Common myeloid progenitor, CD34-positive (primary cell): Measurements from ENCODE around the gene FFAR3.
A peak's percentile ranks its signal among the peaks of the same experiment; 100 is the strongest.
"Not testable (repeated sequence)": the region's sequence is repeated elsewhere in the genome, so short reads cannot be mapped to it uniquely, and the experiment has no call there.

Source experiments
- CTCF ChIA-PET: fragments of 350-600 bp; sonication (Branson Sonifier 250); formaldehyde crosslinking; loops from one replicate; lab custom pipeline; 2021; ENCODE audit warnings: antibody characterized with exemption; lab: Charles Lee
- POLR2A ChIA-PET: fragments of 350-600 bp; sonication (Branson Sonifier 250); formaldehyde crosslinking; loops from one replicate; lab custom pipeline; 2021; ENCODE audit warnings: antibody characterized with exemption; lab: Charles Lee
- DNase-seq, 3 donors: peaks; one replicate each; pipeline versions ENCODE4 v3.0.0 to v3.0.0-alpha.2; 2013
- H3K27ac ChIP-seq, 2 experiments: 1 replicate in 1 of 2; 2 replicates in 1 of 2; pipeline ENCODE4 v1.7.0; 2013; ENCODE audit warnings: inconsistent platforms in 2 of 2, low read length in 2 of 2, mild to moderate bottlenecking in 2 of 2, low read depth in 1 of 2, moderate library complexity in 1 of 2; ENCODE audit not compliant: severe bottlenecking in 2 of 2, insufficient read depth in 1 of 2, poor library complexity in 1 of 2
- H3K27me3 ChIP-seq, 5 experiments: replicated peaks in 2 of 5; 1 replicate in 3 of 5; 2 replicates in 2 of 5; pipeline versions ENCODE4 v1.6.1 to v1.7.0; 2013; ENCODE audit warnings: low read length in 4 of 5, mild to moderate bottlenecking in 2 of 5, moderate library complexity in 2 of 5, inconsistent platforms in 1 of 5; ENCODE audit not compliant: insufficient read depth in 5 of 5, control insufficient read depth in 4 of 5
- H3K36me3 ChIP-seq, 4 experiments: 1 replicate in 2 of 4; 2 replicates in 2 of 4; pipeline versions ENCODE4 v1.6.1 to v1.7.0; 2013; ENCODE audit warnings: low read length in 3 of 4, control low read depth in 1 of 4, mild to moderate bottlenecking in 1 of 4; ENCODE audit not compliant: control insufficient read depth in 4 of 4, insufficient read depth in 4 of 4
- H3K4me1 ChIP-seq, 4 experiments: 1 replicate in 3 of 4; 2 replicates in 1 of 4; pipeline versions ENCODE4 v1.6.1 to v1.7.1; 2013; ENCODE audit warnings: low read length in 3 of 4, mild to moderate bottlenecking in 3 of 4, control low read depth in 1 of 4, inconsistent platforms in 1 of 4, moderate library complexity in 1 of 4; ENCODE audit not compliant: control insufficient read depth in 4 of 4, insufficient read depth in 4 of 4; ENCODE audit errors: control extremely low read depth in 1 of 4
- H3K4me3 ChIP-seq, 7 experiments: 1 replicate in 4 of 7; 2 replicates in 3 of 7; pipeline versions ENCODE4 v1.5.1 to v1.7.0; 2013; ENCODE audit warnings: mild to moderate bottlenecking in 7 of 7, low read length in 6 of 7, moderate library complexity in 6 of 7, inconsistent platforms in 2 of 7, low read depth in 2 of 7, control low read depth in 1 of 7; ENCODE audit not compliant: insufficient read depth in 4 of 7, control insufficient read depth in 1 of 7; ENCODE audit errors: extremely low read depth in 1 of 7
- H3K9me3 ChIP-seq, 5 experiments: 1 replicate in 4 of 5; 2 replicates in 1 of 5; pipeline versions ENCODE4 v1.6.1 to v1.7.1; 2013; ENCODE audit warnings: low read length in 4 of 5, mild to moderate bottlenecking in 2 of 5, inconsistent platforms in 1 of 5, low read depth in 1 of 5, moderate library complexity in 1 of 5; ENCODE audit not compliant: control insufficient read depth in 4 of 5, insufficient read depth in 2 of 5; ENCODE audit errors: control extremely low read depth in 1 of 5
- WGBS: methylation state at CpG from one replicate; pipeline ENCODE4 v1.1.5; 2013; ENCODE audit not compliant: insufficient coverage; 5-methylcytosine and 5-hydroxymethylcytosine counted together

Gene FFAR3

GRCh38 chr19:35370722-35371121 lies 12.5 kb downstream of the FFAR3 start, which contains the start of gene GPR42:
Gene GPR42 (plus strand): TSS chr19:35371068. CDS start chr19:35371360, 292 bp downstream.
- peaks cover 0 to 2% (median 0%) of the 10 kb centered on the region in 4 experiments for H3K4me1 ChIP-seq
- ChIA-PET POLR2A (no interaction called here), CTCF (no interaction called here)
- peaks cover 0 to 4% (median 0%) of the 10 kb centered on the region in 5 experiments for H3K27me3 ChIP-seq
- WGBS, result 97% methylated on average over 3 of the region's 8 CpGs
- H3K4me3 ChIP-seq, result no peak within 1 kb of the TSS
- H3K9me3 ChIP-seq, result peaks cover 0 to 8% (median 0%) of the 10 kb centered on the region in 5 experiments
- no peak within 1 kb of the TSS for H3K27ac ChIP-seq
- no peaks in the 10 kb centered on the region for H3K36me3 ChIP-seq
- DNase-seq, result no peak

DNA sequence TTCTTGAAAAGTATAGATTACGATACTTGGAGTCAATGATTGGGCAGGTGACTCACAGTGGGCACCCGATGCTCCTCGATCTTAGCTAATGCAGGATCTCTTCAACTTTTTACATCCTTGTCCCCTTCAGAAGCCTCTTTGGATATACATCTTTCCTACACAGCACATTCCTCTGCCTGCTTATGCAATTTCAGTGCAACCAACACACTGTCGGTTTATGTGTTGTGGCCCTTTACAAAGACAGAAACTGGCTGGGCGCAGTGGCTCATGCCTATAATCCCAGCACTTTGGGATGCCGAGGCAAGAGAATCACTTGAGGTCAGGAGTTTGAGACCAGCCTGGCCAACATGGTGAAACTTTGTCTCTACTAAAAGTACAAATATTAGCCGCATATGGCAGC lies 15.2 kb downstream of the FFAR3 start:
- Histone ChIP-seq H3K27ac (no peak overlapping the region), H3K9me3 (peaks cover 0 to 8% (median 0%) of the 10 kb centered on the region in 5 experiments), H3K36me3 (no peaks in the 10 kb centered on the region), H3K4me3 (no peak overlapping the region), H3K27me3 (peaks cover 0 to 2% (median 0%) of the 10 kb centered on the region in 5 experiments), H3K4me1 (no peaks in the 10 kb centered on the region)
- CTCF ChIA-PET, result interaction anchor here (1.5 kb wide), 1 partner anchor 118 kb away, joined by 3 read pairs; no protein-coding TSS in a partner anchor
- POLR2A ChIA-PET, result no interaction called here
- 95% methylated on average over 7 of the region's 7 CpGs for WGBS
- no peak for DNase-seq

- not testable (repeated sequence) for H3K27me3 ChIP-seq, H3K36me3 ChIP-seq, DNase-seq, H3K27ac ChIP-seq, H3K4me3 ChIP-seq, H3K4me1 ChIP-seq, H3K9me3 ChIP-seq
- ChIA-PET POLR2A (interaction anchor here (0.5 to 0.6 kb wide), 2 partner anchors 53 to 85 kb away, joined by 3 to 5 read pairs; no protein-coding TSS in a partner anchor), CTCF (interaction anchor here (0.9 to 1.5 kb wide), 3 partner anchors 21 to 118 kb away, joined by 3 read pairs; no protein-coding TSS in a partner anchor)
Observed at GRCh38 chr19:35374031-35374430, 15.8 kb downstream of the FFAR3 start.

GRCh38 chr19:35375505-35376307 lies 17.4 kb downstream of the FFAR3 start:
- 98% methylated on average over 9 of the region's 12 CpGs for WGBS

GRCh38 chr19:35377656-35378055 lies 19.4 kb downstream of the FFAR3 start:
- Histone ChIP-seq H3K4me3 (no peak overlapping the region), H3K27ac (no peak overlapping the region), H3K9me3 (no peaks in the 10 kb centered on the region), H3K36me3 (no peaks in the 10 kb centered on the region), H3K4me1 (no peaks in the 10 kb centered on the region), H3K27me3 (peaks cover 0 to 6% (median 3%) of the 10 kb centered on the region in 5 experiments)
- ChIA-PET CTCF (interaction anchor here (1.1 to 1.2 kb wide), 2 partner anchors 12 to 25 kb away, joined by 3 to 4 read pairs; no protein-coding TSS in a partner anchor), POLR2A (no interaction called here)
- no peak for DNase-seq
- 71% methylated on average over 1 of the region's 1 CpG for WGBS

More at GRCh38 chr19:35375505-35376307, 17.4 kb downstream of the FFAR3 start:
- ChIA-PET CTCF (interaction anchor here (1.2 to 1.4 kb wide), 2 partner anchors 12 to 73 kb away, joined by 3 read pairs; no protein-coding TSS in a partner anchor), POLR2A (no interaction called here)
- no peak overlapping the region for H3K27ac ChIP-seq
- H3K27me3 ChIP-seq, result peaks cover 0 to 6% (median 2%) of the 10 kb centered on the region in 5 experiments
- H3K4me1 ChIP-seq, result no peaks in the 10 kb centered on the region
- no peaks in the 10 kb centered on the region for H3K9me3 ChIP-seq
- no peak for DNase-seq
- no peak overlapping the region for H3K4me3 ChIP-seq
- H3K36me3 ChIP-seq, result no peaks in the 10 kb centered on the region

GRCh38 chr19:35378356-35378755 lies 20.1 kb downstream of the FFAR3 start:
- no peak for DNase-seq

DNA sequence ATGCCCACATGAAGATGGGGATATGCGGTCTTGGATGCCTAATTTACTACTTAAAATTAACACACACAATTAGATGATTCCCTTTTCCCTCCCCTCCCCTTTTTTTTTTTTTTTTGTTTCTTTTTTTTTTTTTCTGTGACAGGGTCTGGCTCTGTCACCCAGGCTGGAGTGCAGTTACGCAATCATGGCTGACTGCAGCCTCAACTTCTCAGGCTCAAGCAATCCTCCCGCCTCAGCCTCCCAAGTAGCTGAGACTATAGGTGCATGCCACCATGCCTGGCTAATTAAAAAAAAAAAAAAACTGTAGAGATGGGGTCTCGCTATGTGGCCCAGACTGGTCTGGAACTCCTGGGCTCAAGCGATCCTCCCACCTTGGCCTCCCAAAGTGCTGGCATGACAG lies 21.3 kb downstream of the FFAR3 start:
- CTCF ChIA-PET, result interaction anchor here (1.4 kb wide), 1 partner anchor 27 kb away, joined by 5 read pairs; no protein-coding TSS in a partner anchor

More at GRCh38 chr19:35378356-35378755, 20.1 kb downstream of the FFAR3 start:
- ChIA-PET POLR2A (no interaction called here), CTCF (interaction anchor here (0.7 to 1.4 kb wide), 3 partner anchors 13 to 86 kb away, joined by 4 to 5 read pairs (median 4); no protein-coding TSS in a partner anchor)
- Histone ChIP-seq H3K27ac (no peak overlapping the region), H3K4me1 (no peaks in the 10 kb centered on the region), H3K36me3 (no peaks in the 10 kb centered on the region), H3K27me3 (peaks cover 0 to 7% (median 3%) of the 10 kb centered on the region in 5 experiments), H3K9me3 (no peaks in the 10 kb centered on the region), H3K4me3 (no peak overlapping the region)
- WGBS, result 95% methylated on average over 3 of the region's 3 CpGs

More for the DNA sequence above, 21.3 kb downstream of the FFAR3 start:
- H3K4me1 ChIP-seq, H3K27me3 ChIP-seq, POLR2A ChIA-PET, H3K9me3 ChIP-seq, DNase-seq, H3K4me3 ChIP-seq, H3K36me3 ChIP-seq: not testable (repeated sequence)
- WGBS, result 100% methylated on average over 4 of the region's 5 CpGs
- peak overlapping the region in 1 of 2 experiments; percentile 56 for H3K27ac ChIP-seq
